NOMO-1 (cell line): ENCODE measurements around the gene BST1.
"Not testable (repeated sequence)": the region's sequence is repeated elsewhere in the genome, so short reads cannot be mapped to it uniquely, and the experiment has no call there.

Experiments
- DNase-seq, 2 experiments: peaks; one replicate each; lab custom pipeline; 2025; ENCODE audit not compliant: unreplicated experiment in 2 of 2; lab: John Stamatoyannopoulos, UW

Gene BST1

GRCh38 chr4:15706646-15707362 is 3.9 kb downstream of the BST1 start:
- no peak for DNase-seq

DNA sequence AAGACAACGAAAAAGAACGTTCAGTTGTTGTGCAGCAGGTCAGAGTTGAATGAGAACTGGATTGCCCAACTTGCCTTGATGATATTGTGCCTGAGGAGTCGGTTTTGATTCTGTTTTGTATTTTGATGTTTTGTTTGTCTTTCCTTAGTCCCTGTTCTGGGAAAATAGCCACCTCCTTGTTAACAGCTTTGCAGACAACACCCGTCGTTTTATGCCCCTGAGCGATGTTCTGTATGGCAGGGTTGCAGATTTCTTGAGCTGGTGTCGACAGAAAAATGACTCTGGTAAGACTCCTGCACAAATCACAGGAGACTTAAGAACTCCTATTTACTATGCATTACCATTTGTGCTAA is 4.5 kb downstream of the BST1 start:
- no peak for DNase-seq

DNA sequence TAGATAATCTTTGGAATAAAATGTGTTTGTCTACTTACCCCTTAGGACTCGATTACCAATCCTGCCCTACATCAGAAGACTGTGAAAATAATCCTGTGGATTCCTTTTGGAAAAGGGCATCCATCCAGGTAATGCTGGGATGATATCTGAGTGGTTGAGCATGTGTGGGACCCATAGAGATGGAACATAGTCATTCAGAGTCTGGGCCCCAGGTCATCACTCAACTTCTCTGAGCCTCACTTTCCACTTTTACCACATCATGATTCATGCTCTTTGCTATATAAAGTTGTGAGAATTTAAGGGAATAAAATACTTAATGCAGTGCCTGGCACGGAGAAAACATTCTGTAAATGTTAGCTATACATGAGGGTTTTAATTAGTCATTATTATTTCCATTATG is 8.9 kb downstream of the BST1 start:
- no peak for DNase-seq

- no peak for DNase-seq
These were observed 9.3 kb downstream of the BST1 start for GRCh38 chr4:15712214-15712613.

- no peak for DNase-seq
These were observed 11.3 kb downstream of the BST1 start for GRCh38 chr4:15714141-15714540.

DNA sequence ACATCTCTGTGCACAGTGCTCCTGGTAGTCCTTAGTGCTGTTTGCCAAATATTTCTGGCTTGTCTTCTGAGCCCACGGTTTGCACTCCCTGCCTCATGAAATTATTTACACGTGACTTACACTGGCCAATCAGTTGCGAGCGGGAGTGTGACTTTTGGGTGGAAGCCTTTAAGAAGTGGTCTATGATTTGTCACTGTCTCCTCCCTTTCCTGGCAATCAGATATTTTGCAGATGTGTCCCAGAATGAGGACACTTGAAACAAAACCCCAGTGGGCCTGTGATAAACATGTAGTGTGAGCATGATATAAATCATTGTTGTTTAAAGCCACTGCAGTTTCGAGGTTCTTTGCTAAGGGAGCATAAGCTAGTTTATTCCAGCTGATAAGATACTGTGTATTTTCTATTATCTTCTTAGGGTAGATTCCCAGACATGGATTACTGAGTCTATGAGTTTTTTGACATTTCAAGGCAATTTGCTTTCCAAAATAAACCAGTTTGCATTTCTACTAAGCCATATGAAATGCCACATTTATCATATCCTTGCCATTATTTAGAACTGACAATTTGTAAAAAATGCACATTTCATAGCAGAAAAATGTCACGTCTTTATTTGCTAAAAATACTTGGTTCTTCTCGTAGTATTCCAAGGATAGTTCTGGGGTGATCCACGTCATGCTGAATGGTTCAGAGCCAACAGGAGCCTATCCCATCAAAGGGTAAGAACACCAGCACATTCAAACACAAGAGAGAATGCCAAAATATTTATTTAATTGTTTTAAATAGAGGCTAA is 12.0 kb downstream of the BST1 start:
- no peak for DNase-seq

GRCh38 chr4:15716115-15716514 is 13.2 kb downstream of the BST1 start:
- no peak for DNase-seq

- DNase-seq: no peak
These were observed 14.2 kb downstream of the BST1 start for GRCh38 chr4:15717086-15717485.

DNA sequence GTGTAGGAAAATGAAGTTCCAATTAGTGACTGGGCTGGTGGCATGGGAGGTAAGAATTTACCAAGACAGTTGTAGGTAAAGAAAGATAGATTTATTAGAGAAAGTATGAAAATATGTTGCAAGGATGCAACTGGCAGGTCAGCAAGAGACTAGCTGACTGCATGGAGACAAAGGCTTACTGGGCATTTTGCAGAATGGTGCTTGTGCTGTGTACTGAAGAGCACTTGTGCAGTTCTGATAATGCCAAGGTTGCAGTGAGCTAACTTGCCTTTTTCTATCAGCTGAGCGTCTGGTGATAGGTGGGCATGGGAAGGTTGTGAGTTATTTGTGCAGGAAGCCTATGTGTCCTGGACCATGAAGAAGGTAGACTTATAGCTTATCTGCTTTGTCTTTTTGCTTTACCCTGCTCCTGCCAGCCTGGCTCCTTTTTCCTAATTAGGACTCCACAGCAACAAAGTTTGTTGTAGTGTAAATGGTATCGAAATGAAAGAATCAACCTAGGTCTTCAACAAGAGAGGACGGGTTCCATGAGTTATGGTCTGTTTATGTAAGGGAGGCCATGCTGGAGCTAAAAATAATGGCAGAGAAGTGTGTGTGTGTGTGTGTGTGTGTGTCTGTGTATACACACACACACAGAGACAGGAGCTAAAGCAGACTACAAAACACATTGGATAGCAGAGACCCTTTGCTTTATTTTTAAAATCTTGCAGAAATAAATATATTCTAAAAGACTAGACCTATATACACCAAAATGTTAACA is 15.0 kb downstream of the BST1 start:
- no peak for DNase-seq

GRCh38 chr4:15718465-15718864 is 15.6 kb downstream of the BST1 start:
- DNase-seq: no peak

GRCh38 chr4:15718959-15719358 is 16.1 kb downstream of the BST1 start:
- no peak for DNase-seq

DNA sequence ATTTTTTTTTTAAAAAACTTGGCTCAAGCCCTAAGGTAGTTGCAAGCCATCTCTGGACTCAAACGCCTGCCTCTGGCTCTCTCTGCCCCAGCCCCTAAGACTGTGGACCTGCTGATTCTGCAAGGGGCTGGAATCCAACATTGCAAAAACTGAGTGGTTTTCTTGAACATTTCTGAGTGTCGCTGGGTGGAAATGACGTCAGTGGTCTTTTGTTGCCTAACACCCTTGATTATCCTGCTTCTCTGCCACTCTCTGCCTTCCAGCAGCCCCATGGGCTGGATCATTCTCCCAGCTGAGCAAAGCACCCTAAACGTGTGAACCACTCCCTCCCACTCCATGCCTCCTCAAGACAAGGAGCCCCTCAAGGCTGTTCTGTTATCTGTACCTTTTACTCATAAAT is 16.6 kb downstream of the BST1 start:
- peak; percentile 29 to 67 for DNase-seq

GRCh38 chr4:15720851-15721250 is 18.0 kb downstream of the BST1 start:
- DNase-seq: no peak

DNA sequence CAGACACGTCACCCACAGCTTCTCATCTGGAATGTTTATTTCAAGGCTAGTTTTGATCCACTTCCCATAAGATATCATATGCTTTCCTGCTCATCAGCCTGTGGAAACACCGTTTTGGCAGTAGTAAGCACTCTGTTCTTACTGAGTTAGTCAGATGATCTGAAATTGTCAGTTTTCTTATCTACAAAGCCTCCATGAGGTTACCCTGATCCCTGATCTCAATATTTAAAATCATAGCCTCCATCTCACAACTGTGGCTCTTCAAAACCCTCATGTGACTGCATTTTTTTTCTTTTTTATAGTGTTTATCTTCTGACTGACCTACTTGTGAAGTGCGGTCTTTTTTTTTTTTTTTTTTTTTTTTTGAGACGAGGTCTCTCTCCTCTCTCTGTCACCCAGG is 22.7 kb downstream of the BST1 start:
- no peak for DNase-seq

DNA sequence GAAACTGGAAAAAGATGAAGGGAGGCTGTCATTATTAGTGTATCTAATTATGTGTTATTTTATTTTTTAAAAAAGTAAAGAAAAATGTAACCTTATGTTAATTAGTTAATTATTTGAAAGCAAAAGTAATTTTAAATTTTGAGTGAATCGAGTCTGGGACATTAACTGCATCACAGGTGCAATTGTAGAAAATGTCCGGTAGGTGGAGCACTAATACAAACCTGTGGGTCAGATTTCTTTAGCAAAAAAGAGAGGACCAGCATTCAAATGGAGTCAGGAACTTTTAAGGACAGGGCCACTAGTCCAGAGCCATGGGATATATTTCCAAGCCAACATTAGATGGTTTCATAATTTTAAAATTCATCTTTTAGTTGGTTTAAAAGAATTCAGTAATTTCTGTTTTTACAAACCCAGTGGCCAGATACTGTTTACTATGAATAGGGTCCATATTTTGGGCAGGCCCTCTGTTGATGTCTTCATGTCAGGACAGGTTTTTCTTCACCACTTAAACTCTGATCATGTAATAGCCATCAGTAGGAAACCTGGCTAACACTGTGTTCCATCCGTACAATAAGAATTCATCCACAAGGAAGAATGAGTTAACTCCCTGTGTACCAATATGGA is 27.2 kb downstream of the BST1 start:
- DNase-seq: peak; percentile 12 to 58

GRCh38 chr4:15733061-15733460 is 30.2 kb downstream of the BST1 start:
- not testable (repeated sequence) for DNase-seq

DNA sequence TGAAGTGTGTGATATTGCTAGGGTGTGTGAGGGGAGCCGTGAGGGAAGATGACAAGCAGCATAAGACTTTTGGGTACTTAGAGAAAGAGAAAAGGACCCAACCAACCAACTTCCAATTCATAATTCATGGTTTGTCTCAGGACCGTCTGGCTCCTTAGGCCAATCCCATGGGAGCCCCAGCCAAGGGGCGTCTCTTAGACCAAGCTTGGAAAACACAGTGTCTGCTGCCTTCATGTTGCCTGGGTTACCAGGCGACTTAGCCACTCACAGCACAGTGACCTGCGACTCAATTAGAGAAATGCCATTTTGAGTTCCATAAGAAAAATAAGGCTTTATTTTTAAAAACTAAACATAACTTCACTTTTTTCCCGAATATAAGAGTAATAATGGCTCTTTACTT is 32.7 kb downstream of the BST1 start:
- DNase-seq: no peak

DNA sequence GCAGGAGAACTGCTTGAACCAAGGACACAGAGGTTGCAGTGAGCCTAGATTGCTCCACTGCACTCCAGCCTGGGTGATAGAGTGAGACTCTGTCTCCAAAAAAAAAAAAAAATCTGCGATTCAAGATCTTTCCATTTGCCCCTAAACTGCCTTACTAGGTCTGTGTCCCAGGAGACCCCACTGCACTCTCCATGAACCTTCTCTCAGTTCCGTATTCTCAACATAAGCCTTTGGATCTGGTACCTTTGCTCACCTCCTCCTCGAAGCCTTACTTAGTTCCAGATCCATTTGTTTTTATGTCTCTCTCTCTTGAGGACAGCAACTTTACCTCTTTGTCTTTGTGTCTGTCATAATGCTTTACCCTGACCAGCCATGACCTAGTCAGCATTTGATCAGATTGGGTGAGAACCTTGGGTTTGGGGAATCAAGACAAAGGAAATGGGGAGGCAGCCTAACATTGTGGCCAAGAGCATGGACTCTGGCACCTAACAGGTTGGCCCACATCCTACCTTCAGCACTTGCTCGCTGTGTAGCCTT is 33.7 kb downstream of the BST1 start:
- DNase-seq: no peak

DNA sequence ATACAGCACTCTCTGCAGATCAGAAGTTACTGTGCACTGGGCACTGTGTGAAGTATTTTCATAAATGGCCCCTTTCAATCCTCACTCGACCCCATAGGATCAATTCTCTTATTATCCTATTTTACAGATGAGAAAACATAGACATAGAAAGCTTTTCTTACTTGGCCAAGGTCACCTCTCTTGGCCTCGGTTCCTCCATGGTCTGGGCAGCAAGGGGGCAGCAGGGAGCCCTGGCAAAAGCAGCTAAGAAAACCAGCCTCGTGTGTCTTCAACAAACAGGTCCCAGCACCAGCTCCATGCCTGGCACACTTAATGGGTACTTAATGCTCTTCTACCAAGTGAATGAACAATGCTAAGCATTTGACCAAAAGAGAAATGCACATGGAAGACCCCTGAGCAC is 34.4 kb downstream of the BST1 start:
- DNase-seq: no peak

GRCh38 chr4:15738877-15739276 is 36.0 kb downstream of the BST1 start:
- DNase-seq: no peak
